Right ventricle myocardium inferior (tissue), 1 donor: ENCODE measurements around the gene ANKIB1. TPM values are rescaled to one million over a fixed set of nuclear protein-coding genes. Genes with fewer than 3 reads are reported as not detected.

ENCODE experiments used
- ATAC-seq: fragments of 200-7000 bp; cut with Tn5 transposase; one replicate; pipeline ENCODE4 v1.9.1; 2020; ENCODE audit warnings: mild to moderate bottlenecking, moderate library complexity
- DNase-seq: peaks from one replicate; pipeline ENCODE4 v3.0.0; 2021; ENCODE audit errors: missing footprints
- intact Hi-C: fragments of 100-400 bp; cut with DNase I; formaldehyde crosslinking; loops from one replicate; pipeline ENCODE4 v1.11.0; 2022
- total RNA-seq: library from RNA; stranded (reverse); fragmentation: NEBNext Ultra II Directional; extraction: Animal tissue kit (Norgen Biotek cat#: 25700); gene quantifications from one replicate; pipeline ENCODE4 v1.2.1, GENCODE V29; 2021
- donor health status: DM: no; HTN: yes; CAD: no; lungs with severe emphysema.

Gene ANKIB1
- total RNA-seq, 1 donor from 2014 or later: 34.6 TPM

GRCh38 chr7:92259610-92260247 is 14.0 kb downstream of the ANKIB1 start:
- intact Hi-C loops: no loop called here
- ATAC-seq (no peak), DNase-seq (no peak)

DNA sequence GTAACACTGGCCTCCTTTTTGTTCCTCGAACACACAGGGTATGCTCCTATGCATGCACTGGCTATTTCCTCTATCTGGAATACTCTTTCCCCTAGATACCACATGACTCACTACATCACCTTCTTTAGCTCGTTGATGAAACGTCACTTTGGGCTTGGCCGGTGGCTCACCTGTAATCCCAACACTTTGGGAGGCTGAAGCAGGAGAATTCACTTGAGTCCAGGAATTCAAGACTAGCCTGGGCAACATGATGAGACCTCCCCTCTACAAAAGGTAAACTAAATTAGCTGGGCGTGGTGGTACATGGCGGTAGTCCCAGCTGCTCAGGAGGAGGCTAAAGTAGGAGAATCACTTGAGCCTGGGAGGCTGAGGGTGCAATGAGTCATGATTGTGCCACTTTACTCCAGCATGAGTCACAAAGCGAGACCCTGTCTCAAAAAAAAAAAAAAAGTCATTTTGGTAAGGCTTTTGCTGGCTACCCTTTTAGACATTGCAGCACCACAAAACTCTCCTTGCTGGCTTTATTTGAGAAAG is 14.5 kb downstream of the ANKIB1 start:
- DNase-seq (no peak), ATAC-seq (no peak)
- intact Hi-C loops: no loop called here

DNA sequence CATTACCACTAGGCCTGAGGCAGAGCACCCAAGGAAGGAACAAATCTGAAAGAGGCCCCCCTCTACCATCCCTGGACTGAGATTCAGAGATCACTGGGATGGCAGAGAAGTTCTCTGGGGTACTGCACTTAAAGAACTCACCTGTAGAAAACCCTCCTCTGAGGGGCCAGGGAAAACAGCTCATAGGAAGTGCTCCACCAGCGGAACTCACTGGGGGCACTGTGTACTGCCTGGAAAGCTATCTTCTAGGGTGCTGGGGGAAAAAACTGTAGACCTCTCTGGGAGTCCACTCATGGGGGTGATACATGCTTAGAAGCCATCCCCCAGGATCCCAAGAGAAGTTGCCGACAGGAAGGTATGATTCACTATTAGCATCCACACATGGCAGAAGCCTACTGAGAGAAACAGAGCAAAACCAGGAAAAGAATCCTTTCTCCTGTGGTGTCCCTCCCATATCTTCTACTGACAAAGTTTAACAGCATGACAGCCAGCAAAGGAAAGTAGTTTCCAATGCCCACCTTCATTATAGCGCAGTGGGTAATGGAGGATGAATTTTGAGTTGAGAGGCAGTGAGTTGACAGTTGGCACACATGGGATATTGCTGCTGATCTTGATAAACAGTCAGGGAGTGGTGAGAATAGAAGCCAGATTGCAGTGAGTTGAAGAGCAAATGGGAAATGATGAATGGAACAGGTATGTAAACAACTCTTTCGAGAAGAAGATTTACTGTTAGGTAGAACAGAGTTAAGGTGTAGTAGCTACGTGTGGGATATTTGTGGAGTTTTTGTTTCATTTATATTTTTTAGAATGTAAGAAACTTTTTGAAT is 20.9 kb downstream of the ANKIB1 start:
- no peak for ATAC-seq
- intact Hi-C loops: no loop called here

GRCh38 chr7:92268921-92269320 is 23.1 kb downstream of the ANKIB1 start:
- ATAC-seq (no peak), DNase-seq (no peak)
- intact Hi-C loops: no loop called here

More for the DNA sequence above, 20.9 kb downstream of the ANKIB1 start:
- no peak for DNase-seq

DNA sequence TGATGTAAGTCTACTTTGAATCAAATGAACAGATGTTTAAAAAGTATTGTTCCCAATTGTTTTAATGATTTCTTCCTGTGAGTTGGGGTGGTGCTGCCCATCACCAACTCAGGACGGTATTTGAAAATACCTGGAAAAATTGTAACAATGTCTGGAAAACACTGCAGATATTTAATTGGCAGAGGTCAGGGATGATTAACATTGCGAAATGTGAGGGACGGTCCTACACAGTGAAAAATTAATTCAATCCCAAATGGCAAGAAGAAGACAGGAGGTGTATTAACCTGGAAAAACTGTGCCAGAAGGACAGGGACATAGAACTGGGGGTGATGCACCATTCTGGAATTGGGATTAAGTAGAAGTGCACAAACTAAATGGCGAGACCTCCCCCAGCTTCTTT is 29.6 kb downstream of the ANKIB1 start:
- ATAC-seq (no peak), DNase-seq (no peak)
- intact Hi-C loops: no loop called here

DNA sequence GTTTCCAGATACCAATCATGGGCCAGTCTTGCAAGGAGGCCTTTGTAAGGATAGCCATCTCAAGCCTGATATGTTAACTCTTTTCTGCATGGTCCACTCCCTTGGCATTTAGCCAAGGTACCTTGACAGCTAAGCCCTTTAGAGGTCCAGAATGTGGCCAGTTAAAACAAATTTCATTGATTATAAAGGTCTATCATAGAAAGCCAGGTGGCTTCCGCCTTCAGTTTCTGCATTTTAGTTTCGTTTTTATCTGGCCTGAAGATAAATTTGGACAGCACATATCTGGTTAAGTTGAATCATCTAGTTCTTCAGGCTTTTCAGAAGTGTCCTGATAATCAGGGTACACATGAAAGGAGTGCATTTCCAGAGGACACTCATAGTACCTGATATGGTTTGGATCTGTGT is 30.7 kb downstream of the ANKIB1 start:
- ATAC-seq: no peak
- no peak for DNase-seq
- intact Hi-C loops: no loop called here

GRCh38 chr7:92279396-92280031 is 33.7 kb downstream of the ANKIB1 start:
- ATAC-seq (no peak), DNase-seq (no peak)

DNA sequence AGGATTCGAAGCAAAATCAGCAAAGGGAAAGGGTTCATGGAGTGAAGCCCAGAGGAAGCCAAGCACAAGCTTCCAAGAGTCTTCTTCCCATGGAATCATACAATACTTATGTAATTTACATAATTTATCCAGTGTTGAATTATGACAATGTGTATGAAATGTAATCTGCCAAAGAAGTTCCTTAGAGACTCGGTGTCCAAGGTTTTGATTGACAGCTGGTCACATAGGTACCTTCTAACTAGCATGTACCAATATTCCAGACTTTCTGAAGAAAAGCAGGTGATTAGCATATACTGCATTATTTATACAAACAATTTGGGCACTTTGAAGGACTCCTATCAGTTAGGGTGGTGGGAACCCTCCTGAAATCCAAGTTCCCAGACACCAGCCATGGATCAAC is 35.3 kb downstream of the ANKIB1 start:
- intact Hi-C loops: loop anchor here (5.0 kb wide), 1 partner anchor 34 kb away; the partner anchor contains the start of genes ANKIB1 and KRIT1
- ATAC-seq: no peak
- no peak for DNase-seq

More at GRCh38 chr7:92279396-92280031, 33.7 kb downstream of the ANKIB1 start:
- intact Hi-C loops: loop anchor here (5.0 kb wide), 1 partner anchor 32 kb away; the partner anchor contains the start of genes ANKIB1 and KRIT1

DNA sequence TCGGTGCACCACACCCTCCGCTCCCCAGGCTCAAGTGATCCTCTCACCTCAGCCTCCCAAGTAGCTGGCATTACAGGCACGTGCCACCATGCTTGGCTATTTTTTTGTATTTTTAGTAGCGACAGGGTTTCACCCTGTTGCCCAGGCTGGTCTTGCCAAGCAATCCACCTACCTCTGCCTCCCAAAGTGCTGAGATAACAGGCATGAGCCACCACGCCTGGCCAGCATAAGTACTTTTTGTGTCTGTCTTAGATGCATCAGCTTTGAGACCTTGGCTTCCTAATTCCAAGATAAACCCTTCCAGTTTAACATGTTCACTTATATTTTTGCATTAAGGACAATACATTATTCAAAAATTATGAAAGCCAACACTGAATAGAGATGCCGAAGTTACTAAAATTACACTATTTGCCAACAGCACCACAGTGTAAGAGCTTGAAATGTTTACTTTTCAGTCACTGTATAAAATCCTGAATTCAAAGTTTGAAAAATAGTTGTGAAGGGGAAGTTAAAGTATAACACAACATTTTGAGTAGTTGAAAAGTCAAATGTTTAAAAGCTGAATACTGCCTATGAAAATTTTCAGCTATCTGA is 36.5 kb downstream of the ANKIB1 start:
- intact Hi-C loops: loop anchor here (5.0 kb wide), 1 partner anchor 35 kb away; the partner anchor contains the start of genes ANKIB1 and KRIT1
- DNase-seq (no peak), ATAC-seq (no peak)

- ATAC-seq (no peak), DNase-seq (no peak)
- intact Hi-C loops: loop anchor here (5.0 kb wide), 1 partner anchor 36 kb away; the partner anchor contains the start of genes ANKIB1 and KRIT1
Observed at GRCh38 chr7:92282930-92283329, 37.2 kb downstream of the ANKIB1 start.

DNA sequence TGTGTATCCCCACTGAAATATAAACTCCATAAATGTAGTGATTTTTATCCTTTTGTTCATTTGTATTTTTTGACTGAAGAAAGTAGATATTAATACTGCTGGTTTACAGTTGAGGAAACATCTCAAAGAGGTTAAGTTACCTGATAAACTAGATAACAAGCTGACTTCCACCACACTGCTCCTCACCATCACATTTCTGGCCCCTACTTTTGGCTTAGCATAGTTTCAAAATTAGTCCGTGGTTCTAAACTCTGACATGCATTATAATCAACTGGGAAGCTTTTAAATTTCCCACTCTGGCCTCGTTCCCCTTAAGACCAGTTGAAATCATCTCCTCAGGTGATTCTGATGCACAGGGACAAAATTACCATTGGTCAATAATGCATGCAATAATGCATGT is 43.5 kb downstream of the ANKIB1 start:
- no peak for ATAC-seq

GRCh38 chr7:92292981-92293380 is 47.2 kb downstream of the ANKIB1 start:
- ATAC-seq: no peak
- intact Hi-C loops: no loop called here

More for the DNA sequence above, 43.5 kb downstream of the ANKIB1 start:
- no peak for DNase-seq
- intact Hi-C loops: no loop called here

DNA sequence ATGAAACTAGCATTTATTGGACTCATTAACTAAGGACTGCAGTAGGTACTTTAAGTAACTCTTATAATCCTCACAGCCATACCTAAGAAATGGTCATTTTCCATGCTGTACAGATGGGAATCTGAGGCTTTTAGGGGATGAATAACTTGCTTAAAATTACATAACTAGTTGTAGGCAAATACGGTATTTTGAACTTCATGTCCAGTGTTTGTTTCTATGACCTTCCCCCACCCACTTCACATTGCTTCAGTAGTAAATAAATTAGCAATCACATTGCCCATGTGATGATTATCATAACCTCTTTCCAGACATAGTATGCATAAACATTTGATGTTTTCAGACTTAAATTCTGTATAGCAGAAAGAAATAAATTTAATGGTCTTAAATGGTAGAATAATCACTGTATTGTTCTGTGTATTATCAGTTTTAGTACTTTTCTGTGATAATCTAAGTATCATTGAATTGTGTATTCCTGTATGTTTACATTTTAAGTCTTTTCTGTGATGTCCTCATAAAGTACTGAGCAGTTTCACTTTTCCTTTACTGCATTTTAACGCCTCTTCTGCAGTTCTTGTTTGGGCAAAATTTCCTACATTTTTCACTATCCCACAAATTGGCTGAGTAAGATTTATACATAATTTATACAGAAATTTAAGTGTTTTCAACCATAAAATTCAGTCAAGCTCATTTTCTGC is 48.3 kb downstream of the ANKIB1 start:
- DNase-seq (no peak), ATAC-seq (no peak)
- intact Hi-C loops: no loop called here

More at GRCh38 chr7:92292981-92293380, 47.2 kb downstream of the ANKIB1 start:
- no peak for DNase-seq

DNA sequence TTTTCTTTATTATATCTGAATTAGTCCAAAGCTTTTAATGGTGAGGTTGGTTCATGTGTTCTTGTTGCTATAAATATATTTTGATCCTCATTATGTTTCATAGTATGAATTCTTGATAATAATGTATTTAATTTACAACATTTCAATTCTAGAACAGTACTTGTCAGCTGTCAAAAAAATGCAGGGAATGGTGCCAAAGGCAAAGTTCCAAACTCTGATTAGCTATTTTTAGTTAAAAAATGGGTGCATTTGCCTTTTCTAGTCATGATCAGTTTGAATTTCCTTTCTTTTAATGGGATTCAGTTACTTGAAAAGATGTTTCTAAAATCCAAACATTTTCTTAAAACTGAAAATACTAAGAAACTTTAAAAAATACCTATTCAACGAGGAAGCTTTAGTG is 49.6 kb downstream of the ANKIB1 start:
- ATAC-seq (no peak), DNase-seq (no peak)
- intact Hi-C loops: no loop called here

- ATAC-seq: no peak
- DNase-seq: no peak
- intact Hi-C loops: no loop called here
Observed at GRCh38 chr7:92296235-92296634, 50.5 kb downstream of the ANKIB1 start.

- intact Hi-C loops: no loop called here
- no peak for DNase-seq
- ATAC-seq: no peak
Observed at GRCh38 chr7:92296880-92297445, 51.2 kb downstream of the ANKIB1 start.

DNA sequence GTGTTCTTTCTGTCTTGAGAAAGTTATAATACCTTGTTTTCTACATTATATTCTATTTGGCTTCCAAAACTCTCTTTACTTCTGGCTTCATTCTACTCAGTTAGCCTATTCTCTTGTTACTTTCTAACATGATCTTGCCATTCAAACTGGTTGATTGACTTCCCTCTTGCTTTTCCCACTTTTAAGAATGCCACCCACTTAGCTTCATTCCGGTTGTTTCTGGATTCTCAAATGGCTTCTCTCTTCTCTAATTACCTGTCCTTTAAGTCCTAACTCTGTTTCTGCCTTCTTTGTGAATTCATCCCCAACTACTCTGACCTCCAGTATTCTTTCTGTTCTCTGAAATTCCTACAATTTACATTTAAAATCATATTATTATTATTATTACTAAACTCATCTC is 52.0 kb downstream of the ANKIB1 start:
- no peak for DNase-seq
- no peak for ATAC-seq
- intact Hi-C loops: no loop called here

- DNase-seq (no peak), ATAC-seq (no peak)
- intact Hi-C loops: loop anchor here (10.0 kb wide), 1 partner anchor 51 kb away; no protein-coding TSS in a partner anchor
Observed at GRCh38 chr7:92303761-92304160, 58.0 kb downstream of the ANKIB1 start.
